SU-DHL-6 (cell line): ENCODE measurements around the gene ARPC4.

ENCODE experiments used
- H2AFZ ChIP-seq: fragments of 200-600 bp; sonication (generic); 2 replicates; pipeline ENCODE4 v1.6.1; 2014; ENCODE audit warnings: low read depth, mild to moderate bottlenecking, moderate library complexity, mixed read lengths, antibody characterized with exemption, low read length; ENCODE audit not compliant: severe bottlenecking
- H3F3A ChIP-seq: fragments of 200-600 bp; shearing (Covaris generic); 2 replicates; pipeline ENCODE4 v1.6.0; 2016; ENCODE audit warnings: antibody characterized with exemption, mild to moderate bottlenecking; ENCODE audit not compliant: insufficient read depth
- H3K27ac ChIP-seq: fragments of 200-600 bp; sonication (generic); 2 replicates; pipeline ENCODE4 v1.5.1; 2016; ENCODE audit warnings: low read depth, mild to moderate bottlenecking, low read length, moderate library complexity, mixed read lengths
- H3K27me3 ChIP-seq: fragments of 200-600 bp; sonication (generic), shearing (Covaris generic); 2 replicates; pipeline ENCODE4 v1.6.0; 2014; ENCODE audit warnings: mild to moderate bottlenecking, low read length
- H3K36me3 ChIP-seq: fragments of 200-600 bp; sonication (generic); 2 replicates; pipeline ENCODE4 v1.6.1; 2014; ENCODE audit warnings: mild to moderate bottlenecking, low read length, mixed read lengths
- H3K4me2 ChIP-seq: fragments of 300-600, 200-600 bp; shearing (Covaris generic), sonication (generic); 2 replicates; pipeline ENCODE4 v1.6.0; 2014; ENCODE audit warnings: low read length, low read depth, mild to moderate bottlenecking; ENCODE audit not compliant: poor library complexity, severe bottlenecking
- H3K4me3 ChIP-seq: fragments of 200-600 bp; sonication (generic); 2 replicates; pipeline ENCODE4 v1.5.1; 2014; ENCODE audit warnings: antibody characterized with exemption, low read length, mild to moderate bottlenecking, mixed read lengths; ENCODE audit not compliant: insufficient read depth, poor library complexity, severe bottlenecking
- H3K79me2 ChIP-seq: fragments of 200-600 bp; sonication (generic); 2 replicates; pipeline ENCODE4 v1.6.1; 2014; ENCODE audit warnings: mild to moderate bottlenecking, low read length, moderate library complexity; ENCODE audit not compliant: insufficient read depth
- H3K9ac ChIP-seq: fragments of 200-600 bp; sonication (generic); 2 replicates; pipeline ENCODE4 v1.7.0; 2014; ENCODE audit warnings: mild to moderate bottlenecking, low read length
- H3K9me2 ChIP-seq: fragments of 200-600 bp; sonication (generic); replicated peaks from 2 replicates; pipeline ENCODE4 v1.6.1; 2014; ENCODE audit warnings: low read length; ENCODE audit not compliant: insufficient read depth
- H3K9me3 ChIP-seq: fragments of 200-600 bp; sonication (generic); 2 replicates; pipeline ENCODE4 v1.6.1; 2014; ENCODE audit warnings: low read length, mixed read lengths; ENCODE audit not compliant: insufficient read depth
- H4K20me1 ChIP-seq: fragments of 200-600 bp; sonication (generic); 2 replicates; pipeline ENCODE4 v1.6.1; 2014; ENCODE audit warnings: low read depth, mild to moderate bottlenecking, antibody characterized with exemption, low read length, moderate library complexity, mixed read lengths
- CTCF ChIP-seq: fragments of 200-600 bp; sonication (generic); IDR thresholded peaks from one replicate; pipeline ENCODE4 v1.5.1; 2017; ENCODE audit warnings: antibody characterized with exemption, mild to moderate bottlenecking, low read length, moderate library complexity; ENCODE audit not compliant: insufficient read depth, poor library complexity, severe bottlenecking
- EZH2phosphoT487 ChIP-seq: fragments of 200-600 bp; sonication (generic), shearing (Covaris generic); conservative IDR thresholded peaks from 2 replicates; pipeline ENCODE4 v1.6.1; 2018; ENCODE audit warnings: mild to moderate bottlenecking, antibody characterized with exemption, low read length, moderate library complexity, mixed read lengths

The ARPC4 gene

GRCh38 chr3:9817436-9817835, 24.6 kb downstream of the ARPC4 start:
- Histone ChIP-seq H3K27me3 (no peaks in the 10 kb centered on the region), H3K27ac (no peak overlapping the region), H3K4me3 (no peak overlapping the region), H2AFZ (no peak overlapping the region), H3K4me2 (no peak overlapping the region), H3K9me3 (no peaks in the 10 kb centered on the region), H3K9me2 (no peaks in the 10 kb centered on the region), H3F3A (no peaks in the 10 kb centered on the region), H3K36me3 (no peaks in the 10 kb centered on the region), H3K9ac (no peak overlapping the region), H3K79me2 (no peaks in the 10 kb centered on the region), H4K20me1 (no peaks in the 10 kb centered on the region)
- TF ChIP-seq CTCF = no peak
- TF ChIP-seq EZH2phosphoT487 = no peak

GRCh38 chr3:9818666-9819335, 25.9 kb downstream of the ARPC4 start:
- no peak overlapping the region for H3K27ac ChIP-seq
- H3K27me3 ChIP-seq = no peaks in the 10 kb centered on the region
- no peak overlapping the region for H3K4me2 ChIP-seq
- no peaks in the 10 kb centered on the region for H4K20me1 ChIP-seq
- no peaks in the 10 kb centered on the region for H3F3A ChIP-seq
- H3K36me3 ChIP-seq = no peaks in the 10 kb centered on the region
- no peak for TF ChIP-seq EZH2phosphoT487
- TF ChIP-seq CTCF = no peak
- no peak overlapping the region for H3K9ac ChIP-seq
- no peaks in the 10 kb centered on the region for H3K9me2 ChIP-seq
- H3K79me2 ChIP-seq = no peaks in the 10 kb centered on the region
- H3K9me3 ChIP-seq = no peaks in the 10 kb centered on the region
- no peak overlapping the region for H2AFZ ChIP-seq
- H3K4me3 ChIP-seq = no peak overlapping the region

GRCh38 chr3:9820543-9820942, 27.7 kb downstream of the ARPC4 start:
- Histone ChIP-seq H3K27ac (no peak overlapping the region), H3K9me3 (no peaks in the 10 kb centered on the region), H4K20me1 (no peaks in the 10 kb centered on the region), H3K4me3 (no peak overlapping the region), H3F3A (no peaks in the 10 kb centered on the region), H2AFZ (no peak overlapping the region), H3K4me2 (no peak overlapping the region), H3K9me2 (no peaks in the 10 kb centered on the region), H3K36me3 (no peaks in the 10 kb centered on the region), H3K79me2 (no peaks in the 10 kb centered on the region), H3K9ac (no peak overlapping the region), H3K27me3 (no peaks in the 10 kb centered on the region)
- no peak for TF ChIP-seq CTCF
- TF ChIP-seq EZH2phosphoT487 = no peak
